H1 (cell line): ENCODE results near the gene RRM1. TPM values are rescaled to one million over a fixed set of nuclear protein-coding genes. Genes with fewer than 3 reads are reported as not detected.

Experiments used
- CTCF ChIA-PET: fragments of 300-600 bp; sonication (Branson Sonifier 250); formaldehyde crosslinking; loops from one replicate; lab custom pipeline; 2021; ENCODE audit not compliant: partially characterized antibody; lab: Charles Lee
- POLR2A ChIA-PET: fragments of 300-600 bp; sonication (Branson Sonifier 250); formaldehyde crosslinking; loops from one replicate; lab custom pipeline; 2021; ENCODE audit warnings: inconsistent platforms; ENCODE audit not compliant: partially characterized antibody; lab: Charles Lee
- DNase-seq, 2 experiments: peaks; one replicate each; pipeline versions ENCODE4 v3.0.0 to v3.0.0-alpha.2; 2010 to 2022; ENCODE audit warnings: low spot score in 2 of 2, low read depth in 1 of 2, mixed read lengths in 1 of 2
- FAIRE-seq: peaks from 2 replicates; lab custom pipeline; 2011; peaks lifted over from hg19 to GRCh38; lab: Jason Lieb, UNC
- H2AFZ ChIP-seq: 2 replicates; pipeline ENCODE4 v1.8.1; 2012; ENCODE audit warnings: low read length, inconsistent platforms
- H2AK5ac ChIP-seq: 2 replicates; pipeline ENCODE4 v1.6.1; 2013; ENCODE audit warnings: low read depth, low read length
- H2BK120ac ChIP-seq: replicated peaks from 2 replicates; pipeline ENCODE3; 2013; ENCODE audit warnings: low read depth, low read length, inconsistent platforms
- H2BK12ac ChIP-seq: 2 replicates; pipeline ENCODE4 v1.6.1; 2013; ENCODE audit warnings: low read depth, low read length
- H2BK15ac ChIP-seq: 2 replicates; pipeline ENCODE4 v1.6.1; 2013; ENCODE audit warnings: low read length
- H2BK20ac ChIP-seq: 2 replicates; pipeline ENCODE4 v1.6.1; 2013; ENCODE audit warnings: low read length
- H2BK5ac ChIP-seq: 2 replicates; pipeline ENCODE4 v1.6.1; 2013; ENCODE audit warnings: low read depth, low read length
- H3K14ac ChIP-seq: 2 replicates; pipeline ENCODE4 v1.6.1; 2013; ENCODE audit warnings: inconsistent platforms; ENCODE audit not compliant: insufficient read length
- H3K18ac ChIP-seq: 2 replicates; pipeline ENCODE4 v1.6.1; 2013; ENCODE audit warnings: low read length; ENCODE audit errors: extremely low read depth
- H3K23ac ChIP-seq: 2 replicates; pipeline ENCODE4 v1.6.1; 2013; ENCODE audit warnings: inconsistent platforms; ENCODE audit not compliant: insufficient read length
- H3K23me2 ChIP-seq: 2 replicates; pipeline ENCODE4 v1.6.1; 2013; ENCODE audit warnings: low read depth, low read length
- H3K27ac ChIP-seq: 2 replicates; pipeline ENCODE4 v1.6.1; 2011; ENCODE audit warnings: low read depth, low read length, inconsistent platforms
- H3K27me3 ChIP-seq, 4 experiments: replicated peaks in 1 of 4; 1 replicate in 1 of 4; 2 replicates in 3 of 4; pipeline versions ENCODE4 v1.6.1 to v1.8.1; 2011 to 2013; ENCODE audit warnings: low read length in 3 of 4, mild to moderate bottlenecking in 3 of 4, inconsistent platforms in 2 of 4, mixed read lengths in 2 of 4, moderate library complexity in 1 of 4; ENCODE audit not compliant: control insufficient read depth in 3 of 4, insufficient read depth in 3 of 4; ENCODE audit errors: extremely low read depth in 1 of 4
- H3K36me3 ChIP-seq, 4 experiments: 2 replicates each; pipeline versions ENCODE4 v1.6.1 to v1.8.1; 2011 to 2013; ENCODE audit warnings: mild to moderate bottlenecking in 4 of 4, low read length in 3 of 4, moderate library complexity in 2 of 4, control low read depth in 1 of 4, inconsistent platforms in 1 of 4; ENCODE audit not compliant: insufficient read depth in 4 of 4, control insufficient read depth in 2 of 4
- H3K4ac ChIP-seq: replicated peaks from 2 replicates; pipeline ENCODE3; 2013; ENCODE audit warnings: low read length, low read depth, mixed read lengths, inconsistent platforms; ENCODE audit not compliant: insufficient read length
- H3K4me1 ChIP-seq, 4 experiments: replicated peaks in 1 of 4; 1 replicate in 1 of 4; 2 replicates in 3 of 4; pipeline versions ENCODE4 v1.6.1 to v1.8.1; 2011 to 2013; ENCODE audit warnings: low read length in 3 of 4, inconsistent platforms in 2 of 4, mixed read lengths in 1 of 4; ENCODE audit not compliant: insufficient read depth in 4 of 4, control insufficient read depth in 3 of 4
- H3K4me2 ChIP-seq, 2 experiments: 2 replicates each; pipeline versions ENCODE4 v1.6.1 to v1.8.1; 2011 to 2013; ENCODE audit warnings: low read depth in 2 of 2, low read length in 2 of 2, control low read depth in 1 of 2, inconsistent platforms in 1 of 2, mild to moderate bottlenecking in 1 of 2; ENCODE audit not compliant: insufficient read depth in 1 of 2
- H3K4me3 ChIP-seq, 4 experiments: fragments of 200-600, 300-600 bp in 1 of 4; sonication (generic), shearing (Covaris generic), sonication (Bioruptor Twin) in 1 of 4; 2 replicates each; pipeline versions ENCODE4 v1.5.1 to v1.8.1; 2011 to 2016; ENCODE audit warnings: low read length in 4 of 4, low read depth in 3 of 4, control low read depth in 2 of 4, inconsistent platforms in 2 of 4, mild to moderate bottlenecking in 2 of 4, mixed read lengths in 1 of 4, moderate library complexity in 1 of 4; ENCODE audit not compliant: insufficient read depth in 2 of 4; ENCODE audit errors: extremely low read depth in 1 of 4
- H3K56ac ChIP-seq: replicated peaks from 2 replicates; pipeline ENCODE3; 2013; ENCODE audit warnings: low read depth, mild to moderate bottlenecking, mixed read lengths, low read length, inconsistent platforms; ENCODE audit not compliant: insufficient read length
- H3K79me1 ChIP-seq: 2 replicates; pipeline ENCODE4 v1.6.1; 2013; ENCODE audit warnings: low read depth, low read length, control low read depth
- H3K79me2 ChIP-seq, 2 experiments: 2 replicates each; pipeline versions ENCODE4 v1.6.1 to v1.8.1; 2012 to 2013; ENCODE audit warnings: low read length in 2 of 2, mild to moderate bottlenecking in 2 of 2, inconsistent platforms in 1 of 2; ENCODE audit not compliant: insufficient read depth in 2 of 2, control insufficient read depth in 1 of 2
- H3K9ac ChIP-seq, 4 experiments: replicated peaks in 1 of 4; 1 replicate in 1 of 4; 2 replicates in 3 of 4; pipeline versions ENCODE4 v1.6.1 to v1.8.1; 2011 to 2013; ENCODE audit warnings: low read depth in 3 of 4, low read length in 3 of 4, control low read depth in 2 of 4, mild to moderate bottlenecking in 2 of 4, moderate library complexity in 2 of 4, inconsistent platforms in 1 of 4; ENCODE audit errors: extremely low read depth in 1 of 4
- H3K9me3 ChIP-seq, 2 experiments: 2 replicates each; pipeline versions ENCODE4 v1.6.1 to v1.8.1; 2012 to 2013; ENCODE audit warnings: mild to moderate bottlenecking in 2 of 2, moderate library complexity in 2 of 2, control low read depth in 1 of 2, inconsistent platforms in 1 of 2, low read depth in 1 of 2, low read length in 1 of 2, mixed read lengths in 1 of 2; ENCODE audit not compliant: insufficient read depth in 2 of 2
- H4K20me1 ChIP-seq, 2 experiments: replicated peaks in 1 of 2; 2 replicates each; pipeline versions ENCODE3 to v1.8.1; 2011 to 2013; ENCODE audit warnings: inconsistent platforms in 2 of 2, low read length in 2 of 2, mild to moderate bottlenecking in 1 of 2; ENCODE audit not compliant: insufficient read depth in 2 of 2, control insufficient read depth in 1 of 2
- H4K5ac ChIP-seq: 2 replicates; pipeline ENCODE4 v1.6.1; 2013; ENCODE audit warnings: low read length, low read depth, mixed read lengths, inconsistent platforms; ENCODE audit not compliant: insufficient read length
- H4K8ac ChIP-seq: 2 replicates; pipeline ENCODE4 v1.8.0; 2013; ENCODE audit warnings: mild to moderate bottlenecking, moderate library complexity, low read length, inconsistent platforms; ENCODE audit not compliant: insufficient read depth; ENCODE audit errors: extremely low read depth
- H4K91ac ChIP-seq: replicated peaks from 2 replicates; pipeline ENCODE3; 2013; ENCODE audit warnings: low read length, mixed read lengths, inconsistent platforms; ENCODE audit not compliant: insufficient read length
- ATF3 ChIP-seq: IDR thresholded peaks from 2 replicates; pipeline ENCODE4 v1.6.1; 2011; ENCODE audit warnings: low read depth, mild to moderate bottlenecking, low read length; ENCODE audit not compliant: insufficient read depth
- CREB1 ChIP-seq: IDR thresholded peaks from 2 replicates; pipeline ENCODE4 v1.6.1; 2012; ENCODE audit warnings: inconsistent platforms
- CTBP2 ChIP-seq: IDR thresholded peaks from 2 replicates; pipeline ENCODE4 v1.7.0; 2011; ENCODE audit warnings: borderline replicate concordance, mild to moderate bottlenecking, moderate library complexity, mixed read lengths, low read length; ENCODE audit not compliant: insufficient read depth, insufficient read length
- GABPA ChIP-seq: IDR thresholded peaks from 2 replicates; pipeline ENCODE4 v1.6.1; 2011; ENCODE audit warnings: mild to moderate bottlenecking, low read length, moderate library complexity, borderline replicate concordance; ENCODE audit not compliant: insufficient read depth
- GTF2F1 ChIP-seq: IDR thresholded peaks from 2 replicates; pipeline ENCODE4 v1.6.1; 2012; ENCODE audit warnings: low read depth, low read length, improper control_type of control experiment, borderline replicate concordance
- KDM1A ChIP-seq: fragments of 200-600, 300-600 bp; sonication (generic); IDR thresholded peaks from 2 replicates; pipeline ENCODE4 v1.7.1; 2016; ENCODE audit warnings: mild to moderate bottlenecking, low read length, borderline replicate concordance
- NRF1 ChIP-seq: IDR thresholded peaks from 2 replicates; pipeline ENCODE4 v1.6.1; 2011; ENCODE audit warnings: mild to moderate bottlenecking, low read depth, low read length, improper control_type of control experiment
- POU5F1 ChIP-seq: IDR thresholded peaks from 2 replicates; pipeline ENCODE4 v1.6.1; 2011; ENCODE audit warnings: low read depth, mild to moderate bottlenecking, low read length, moderate library complexity
- RBBP5 ChIP-seq: IDR thresholded peaks from 2 replicates; pipeline ENCODE4 v1.7.1; 2012; ENCODE audit warnings: low read depth, mild to moderate bottlenecking, inconsistent platforms, low read length, moderate library complexity, borderline replicate concordance
- SIRT6 ChIP-seq: IDR thresholded peaks from one replicate; pipeline ENCODE4 v1.7.1; 2012; ENCODE audit warnings: low read length, inconsistent platforms
- SRF ChIP-seq: IDR thresholded peaks from 2 replicates; pipeline ENCODE4 v1.6.1; 2011; ENCODE audit warnings: mild to moderate bottlenecking, low read depth, low read length, moderate library complexity
- TAF1 ChIP-seq: IDR thresholded peaks from 2 replicates; pipeline ENCODE4 v1.6.1; 2011; ENCODE audit warnings: mild to moderate bottlenecking, low read depth, low read length
- USF2 ChIP-seq: IDR thresholded peaks from 2 replicates; pipeline ENCODE4 v1.6.1; 2011; ENCODE audit warnings: low read length, improper control_type of control experiment
- WGBS, 2 experiments: shearing (Covaris generic) in 1 of 2; methylation state at CpG; one replicate each; pipeline versions ENCODE4 v1.1.6 to v1.1.7; 2013 to 2015; ENCODE audit warnings: low lambda C conversion rate in 2 of 2, mixed read lengths in 2 of 2, inconsistent platforms in 1 of 2, low coverage in 1 of 2, missing lambda C conversion rate in 1 of 2; ENCODE audit not compliant: insufficient replicate concordance in 2 of 2, insufficient coverage in 1 of 2, insufficient read length in 1 of 2; ENCODE audit errors: extremely low coverage in 1 of 2, missing lambda C conversion rate in 1 of 2; 5-methylcytosine and 5-hydroxymethylcytosine counted together
- polyA plus RNA-seq, 7 experiments: library from polyadenylated mRNA; depleted of rRNA in 3 of 7; stranded (reverse) in 5 of 7; unstranded in 2 of 7; fragments of >200 nt in 5 of 7; fragments of 200-250 nt in 2 of 7; gene quantifications; 1 replicate in 5 of 7; 2 replicates in 1 of 7; 4 replicates in 1 of 7; pipeline versions ENCODE4 v1.2.1 to v1.2.3, GENCODE V29; 2011 to 2013; ENCODE audit warnings: missing spikeins in 2 of 7, mixed read lengths in 2 of 7
- total RNA-seq: library from RNA; stranded (reverse); fragmentation: NEBNext Ultra II Directional; extraction: Animal tissue kit (Norgen Biotek cat#: 25700); gene quantifications from 2 replicates; pipeline ENCODE4 v1.2.1, GENCODE V29; 2021

Gene RRM1
- total and polyA plus RNA-seq, 2 of the 8 experiments (the other 6 are each of a cell fraction or from before 2014, with no cell fraction given) = 63.6 to 126 TPM

GRCh38 chr11:4063348-4063747 lies 31.3 kb upstream of the RRM1 start:
- Histone ChIP-seq H3K4me2 (no peak overlapping the region), H3K4ac (no peak overlapping the region), H2AK5ac (no peak overlapping the region), H2BK5ac (no peak overlapping the region), H4K8ac (no peak overlapping the region), H3K56ac (no peak overlapping the region), H3K4me1 (no peaks in the 10 kb centered on the region), H3K79me1 (no peaks in the 10 kb centered on the region), H3K23me2 (no peaks in the 10 kb centered on the region; the same call in 1 of the 2 replicates), H2BK120ac (no peak overlapping the region), H3K79me2 (no peaks in the 10 kb centered on the region), H3K9ac (peak overlapping the region in 1 of 4 experiments; percentile 34; a peak in 1 of 7 replicates), H3K4me3 (no peak overlapping the region), H4K91ac (no peak overlapping the region), H3K27me3 (no peaks in the 10 kb centered on the region), H2AFZ (no peak overlapping the region), H2BK15ac (no peak overlapping the region), H4K20me1 (no peaks in the 10 kb centered on the region), H3K36me3 (no peaks in the 10 kb centered on the region), H3K23ac (no peak overlapping the region), H4K5ac (no peak overlapping the region), H2BK20ac (no peak overlapping the region), H3K27ac (no peak overlapping the region), H3K18ac (no peak overlapping the region), H3K14ac (no peak overlapping the region), H2BK12ac (no peak overlapping the region), H3K9me3 (no peaks in the 10 kb centered on the region)
- ChIA-PET CTCF (interaction anchor here (1.3 to 13.4 kb wide), 4 partner anchors 10 to 255 kb away, joined by 3 to 422 read pairs (median 14); partner anchors contain the start of genes PGAP2, RHOG and STIM1), POLR2A (interaction anchor here (1.5 kb wide), 1 partner anchor 212 kb away, joined by 3 read pairs; no protein-coding TSS in a partner anchor)
- WGBS, 2 experiments = 91% methylated on average over 3 of the region's 3 CpGs; no CpG with 5 or more reads in 1 of the 2 experiments
- FAIRE-seq (no peak), DNase-seq (no peak)
- TF ChIP-seq GABPA = no peak
- TF ChIP-seq GTF2F1 = no peak
- TF ChIP-seq USF2 = no peak
- no peak for TF ChIP-seq SIRT6
- no peak for TF ChIP-seq SRF
- no peak for TF ChIP-seq POU5F1
- no peak for TF ChIP-seq KDM1A
- TF ChIP-seq ATF3 = no peak
- no peak for TF ChIP-seq TAF1
- no peak for TF ChIP-seq NRF1
- no peak for TF ChIP-seq CREB1
- TF ChIP-seq RBBP5 = no peak
- no peak for TF ChIP-seq CTBP2
